ENCODE data around the gene GPC6.
A peak's percentile ranks its signal among the peaks of the same experiment; 100 is the strongest.

Gene GPC6

DNA sequence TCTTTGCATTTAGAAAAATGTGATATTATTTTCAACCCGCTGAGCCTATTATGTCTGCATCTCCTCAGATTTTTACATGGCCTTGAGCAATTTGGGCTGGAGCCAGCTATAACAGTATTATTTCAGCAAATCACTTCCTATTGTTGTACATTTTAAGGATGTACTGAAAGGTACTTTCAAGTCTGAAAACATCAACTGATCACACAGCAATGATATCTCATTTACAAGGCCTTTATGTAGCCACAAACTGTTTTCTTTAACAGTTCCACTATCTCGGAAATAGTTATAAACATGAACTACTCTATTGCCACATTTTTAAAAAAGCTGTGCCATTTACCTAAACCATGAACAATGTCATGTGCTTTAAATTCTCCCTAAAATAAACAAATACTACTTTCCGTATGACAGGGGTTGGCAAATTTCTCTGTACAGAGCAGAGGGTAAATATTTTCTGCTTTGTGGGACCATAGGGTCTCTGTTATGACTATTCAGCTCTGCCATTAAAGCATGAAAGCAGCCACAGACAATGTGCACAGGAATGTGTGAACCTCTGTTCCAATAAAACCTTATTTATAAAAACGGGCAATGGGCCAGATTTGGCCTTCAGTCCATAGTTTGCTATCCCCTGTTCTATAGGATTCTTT lies 560.4 kb downstream of the GPC6 start:
- no peak for ATAC-seq (ENCODE audit: low read depth)
- no peak for DNase-seq (ENCODE audit: low spot score)
- no peaks in the 10 kb centered on the region for H3K4me1 ChIP-seq (ENCODE audit: insufficient read depth, poor library complexity, severe bottlenecking)
- TF ChIP-seq, protein P1, sequence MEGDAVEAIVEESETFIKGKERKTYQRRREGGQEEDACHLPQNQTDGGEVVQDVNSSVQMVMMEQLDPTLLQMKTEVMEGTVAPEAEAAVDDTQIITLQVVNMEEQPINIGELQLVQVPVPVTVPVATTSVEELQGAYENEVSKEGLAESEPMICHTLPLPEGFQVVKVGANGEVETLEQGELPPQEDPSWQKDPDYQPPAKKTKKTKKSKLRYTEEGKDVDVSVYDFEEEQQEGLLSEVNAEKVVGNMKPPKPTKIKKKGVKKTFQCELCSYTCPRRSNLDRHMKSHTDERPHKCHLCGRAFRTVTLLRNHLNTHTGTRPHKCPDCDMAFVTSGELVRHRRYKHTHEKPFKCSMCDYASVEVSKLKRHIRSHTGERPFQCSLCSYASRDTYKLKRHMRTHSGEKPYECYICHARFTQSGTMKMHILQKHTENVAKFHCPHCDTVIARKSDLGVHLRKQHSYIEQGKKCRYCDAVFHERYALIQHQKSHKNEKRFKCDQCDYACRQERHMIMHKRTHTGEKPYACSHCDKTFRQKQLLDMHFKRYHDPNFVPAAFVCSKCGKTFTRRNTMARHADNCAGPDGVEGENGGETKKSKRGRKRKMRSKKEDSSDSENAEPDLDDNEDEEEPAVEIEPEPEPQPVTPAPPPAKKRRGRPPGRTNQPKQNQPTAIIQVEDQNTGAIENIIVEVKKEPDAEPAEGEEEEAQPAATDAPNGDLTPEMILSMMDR (IDR thresholded peaks at IDR 0.05; ENCODE audit: poor library complexity, severe bottlenecking), result no peak
- no peaks in the 10 kb centered on the region for H3K36me3 ChIP-seq (ENCODE audit: low read depth)
- H3K27ac ChIP-seq (ENCODE audit: poor library complexity, severe bottlenecking), result no peak overlapping the region
- no peaks in the 10 kb centered on the region for H3K9me3 ChIP-seq (ENCODE audit: severe bottlenecking)
- H3K27me3 ChIP-seq (ENCODE audit: insufficient read depth, poor library complexity, severe bottlenecking), result no peaks in the 10 kb centered on the region
- H3K4me3 ChIP-seq (ENCODE audit: severe bottlenecking), result no peak overlapping the region

DNA sequence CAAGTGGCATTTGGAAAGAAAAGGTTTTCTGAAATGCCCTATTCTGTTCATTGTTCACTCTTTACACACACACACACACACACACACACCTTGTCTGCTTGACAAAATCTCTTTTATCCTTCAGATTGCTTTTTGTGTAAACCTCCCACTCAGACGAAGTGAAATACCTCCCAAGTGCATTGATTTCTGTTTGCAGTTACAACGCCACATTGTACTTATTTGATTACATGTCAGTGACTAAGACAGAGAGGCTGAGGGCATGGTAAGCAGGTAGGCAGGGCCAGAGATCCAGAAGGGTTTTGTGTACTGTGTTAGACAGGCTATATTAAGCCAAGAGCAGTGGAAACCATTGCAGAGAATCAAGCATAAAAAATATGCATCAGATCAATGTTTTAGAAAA lies 561.8 kb downstream of the GPC6 start:
- Histone ChIP-seq H3K27me3 (ENCODE audit: insufficient read depth, poor library complexity, severe bottlenecking) (no peaks in the 10 kb centered on the region), H3K9me3 (ENCODE audit: severe bottlenecking) (no peaks in the 10 kb centered on the region), H3K4me3 (ENCODE audit: severe bottlenecking) (no peak overlapping the region), H3K27ac (ENCODE audit: poor library complexity, severe bottlenecking) (no peak overlapping the region), H3K4me1 (ENCODE audit: insufficient read depth, poor library complexity, severe bottlenecking) (no peaks in the 10 kb centered on the region), H3K36me3 (ENCODE audit: low read depth) (no peaks in the 10 kb centered on the region)
- ATAC-seq (ENCODE audit: low read depth), result peak; percentile 41; the same call in 1 of the 3 replicates
- TF ChIP-seq, protein P1 (IDR thresholded peaks at IDR 0.05; ENCODE audit: poor library complexity, severe bottlenecking), result no peak
- no peak for DNase-seq (ENCODE audit: low spot score)

DNA sequence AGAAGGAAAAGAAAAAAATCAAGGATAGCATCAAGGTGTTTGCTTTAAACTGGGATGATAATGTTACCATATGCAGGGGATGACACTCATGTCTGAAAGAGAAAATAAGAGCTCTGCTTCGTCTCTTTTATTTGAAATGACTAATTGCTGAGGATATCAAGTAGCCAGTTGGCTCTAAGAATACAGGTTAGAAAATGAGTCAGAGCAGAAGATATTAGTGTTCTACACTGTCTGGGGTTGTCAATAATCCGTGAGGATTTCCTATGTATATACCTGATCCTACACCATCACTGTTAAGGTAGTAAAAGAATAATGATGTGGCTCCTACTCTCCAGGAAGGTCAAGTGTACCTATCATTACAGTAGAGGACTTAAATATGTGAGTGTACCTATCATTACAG lies 562.5 kb downstream of the GPC6 start:
- TF ChIP-seq, protein P1 (IDR thresholded peaks at IDR 0.05; ENCODE audit: poor library complexity, severe bottlenecking), result no peak
- no peaks in the 10 kb centered on the region for H3K36me3 ChIP-seq (ENCODE audit: low read depth)
- H3K27ac ChIP-seq (ENCODE audit: poor library complexity, severe bottlenecking), result no peak overlapping the region
- H3K4me1 ChIP-seq (ENCODE audit: insufficient read depth, poor library complexity, severe bottlenecking), result no peaks in the 10 kb centered on the region
- peak; percentile 90 for ATAC-seq (ENCODE audit: low read depth)
- no peak for DNase-seq (ENCODE audit: low spot score)
- no peaks in the 10 kb centered on the region for H3K9me3 ChIP-seq (ENCODE audit: severe bottlenecking)
- H3K4me3 ChIP-seq (ENCODE audit: severe bottlenecking), result no peak overlapping the region
- no peaks in the 10 kb centered on the region for H3K27me3 ChIP-seq (ENCODE audit: insufficient read depth, poor library complexity, severe bottlenecking)

DNA sequence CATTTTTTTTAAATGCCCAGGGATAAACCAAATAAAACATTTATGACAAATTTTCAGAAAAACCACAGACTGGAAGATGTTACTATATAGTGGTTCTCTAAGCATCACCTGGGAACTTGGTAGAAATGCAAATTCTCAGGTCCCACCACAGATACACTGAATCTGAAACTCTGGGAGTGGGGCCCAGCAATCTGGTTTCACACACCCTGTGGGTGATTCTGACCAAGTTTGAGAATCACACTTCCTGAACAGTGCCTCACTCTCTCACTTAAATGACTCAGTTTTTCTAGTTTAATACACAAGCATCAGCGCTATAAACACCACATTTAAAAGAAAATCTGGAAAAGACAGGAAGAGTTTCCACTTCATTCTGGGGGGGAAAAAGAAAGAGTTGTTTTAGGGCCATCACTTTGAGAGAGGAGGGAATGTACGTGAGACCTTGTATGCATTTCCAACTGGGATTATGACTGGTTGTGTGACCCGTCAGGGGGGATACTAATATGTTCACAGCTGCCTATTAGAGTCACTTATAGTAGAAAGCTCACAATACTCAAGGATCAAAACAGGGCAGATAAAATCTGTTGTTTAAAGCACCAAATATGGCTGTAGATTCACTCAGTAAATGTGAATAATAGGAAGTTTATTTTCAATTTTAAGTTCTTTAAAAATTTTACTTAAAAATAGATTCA lies 567.7 kb downstream of the GPC6 start:
- Histone ChIP-seq H3K9me3 (ENCODE audit: severe bottlenecking) (no peaks in the 10 kb centered on the region), H3K27me3 (ENCODE audit: insufficient read depth, poor library complexity, severe bottlenecking) (no peaks in the 10 kb centered on the region), H3K36me3 (ENCODE audit: low read depth) (no peaks in the 10 kb centered on the region), H3K27ac (ENCODE audit: poor library complexity, severe bottlenecking) (no peak overlapping the region), H3K4me1 (ENCODE audit: insufficient read depth, poor library complexity, severe bottlenecking) (no peaks in the 10 kb centered on the region), H3K4me3 (ENCODE audit: severe bottlenecking) (no peak overlapping the region)
- DNase-seq (ENCODE audit: low spot score), result no peak
- no peak for ATAC-seq (ENCODE audit: low read depth)
- TF ChIP-seq, protein P1 (IDR thresholded peaks at IDR 0.05; ENCODE audit: poor library complexity, severe bottlenecking), result no peak

DNA sequence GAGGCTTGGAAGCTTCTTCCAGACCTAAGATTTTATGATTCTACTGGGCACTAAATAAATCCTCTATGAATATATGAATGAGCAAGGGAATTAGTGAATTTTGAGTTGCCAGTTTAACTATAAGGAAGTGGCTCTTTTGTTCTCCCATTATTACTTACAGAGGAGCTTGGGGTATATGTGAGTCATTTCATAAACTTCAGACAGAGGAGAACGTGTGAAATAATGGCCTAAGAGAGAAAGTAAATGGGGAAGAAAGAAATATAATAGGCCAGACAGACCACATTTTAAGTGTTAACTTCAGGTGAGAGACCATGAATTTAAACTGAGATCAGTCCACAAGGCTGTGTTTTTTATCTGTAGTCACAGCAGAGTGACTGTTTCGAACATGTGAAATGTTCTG lies 570.9 kb downstream of the GPC6 start:
- TF ChIP-seq, protein P1 (IDR thresholded peaks at IDR 0.05; ENCODE audit: poor library complexity, severe bottlenecking), result no peak
- no peaks in the 10 kb centered on the region for H3K27me3 ChIP-seq (ENCODE audit: insufficient read depth, poor library complexity, severe bottlenecking)
- DNase-seq (ENCODE audit: low spot score) (no peak), ATAC-seq (ENCODE audit: low read depth) (no peak)
- H3K4me3 ChIP-seq (ENCODE audit: severe bottlenecking), result no peak overlapping the region
- H3K36me3 ChIP-seq (ENCODE audit: low read depth), result no peaks in the 10 kb centered on the region
- H3K9me3 ChIP-seq (ENCODE audit: severe bottlenecking), result no peaks in the 10 kb centered on the region
- H3K27ac ChIP-seq (ENCODE audit: poor library complexity, severe bottlenecking), result no peak overlapping the region
- no peaks in the 10 kb centered on the region for H3K4me1 ChIP-seq (ENCODE audit: insufficient read depth, poor library complexity, severe bottlenecking)
